ENCODE results near the gene AFF3.

DNA sequence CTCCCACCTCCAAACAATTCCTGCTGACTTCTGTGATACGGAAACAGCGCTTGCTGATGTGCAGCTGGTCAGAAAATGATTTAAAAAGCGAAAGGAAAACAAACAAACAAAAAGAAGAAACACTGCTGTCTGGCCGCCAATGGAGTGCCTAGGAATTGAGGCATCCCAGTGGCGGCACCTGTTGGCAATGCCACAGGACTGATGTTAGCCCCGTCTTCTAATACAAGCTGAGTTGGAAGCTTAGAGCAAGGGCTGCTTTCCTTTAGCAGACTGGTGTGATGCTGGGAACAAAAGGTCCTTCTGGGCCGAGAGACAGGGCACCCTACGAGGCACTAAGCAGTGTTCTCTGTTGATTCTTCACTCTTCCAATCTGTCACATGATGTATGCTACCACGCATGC lies 489.0 kb downstream of the AFF3 start:
- TF ChIP-seq REST (IDR thresholded peaks at IDR 0.05; ENCODE audit: insufficient read depth in 1 of 2, low read depth in 2 of 2, low read length in 2 of 2): no peak
- TF ChIP-seq TAF1 (IDR thresholded peaks at IDR 0.05; ENCODE audit: borderline replicate concordance, insufficient read depth, low read length): no peak
- TF ChIP-seq POLR2AphosphoS5 (IDR thresholded peaks at IDR 0.05; ENCODE audit: low read depth, low read length): no peak

All from PFSK-1 (cell line).